ENCODE results near the gene NUPR1.

- TF ChIP-seq CTCF (optimal IDR thresholded peaks at IDR 0.05 in 1 of 3, IDR thresholded peaks at IDR 0.05 in 1 of 3, conservative IDR thresholded peaks at IDR 0.05 in 1 of 3; ENCODE audit: extremely low read depth in 1 of 3, insufficient read depth in 2 of 3, low read length in 3 of 3) (no peak), EZH2 (IDR thresholded peaks at IDR 0.05; ENCODE audit: low read length) (no peak)
Observed at GRCh38 chr16:28527985-28528384, 10.8 kb downstream of the NUPR1 start.
